ENCODE results near the gene MX2.

Gene MX2

GRCh38 chr21:41325138-41325912 lies 36.5 kb upstream of the MX2 start:
- TF ChIP-seq, protein P1, sequence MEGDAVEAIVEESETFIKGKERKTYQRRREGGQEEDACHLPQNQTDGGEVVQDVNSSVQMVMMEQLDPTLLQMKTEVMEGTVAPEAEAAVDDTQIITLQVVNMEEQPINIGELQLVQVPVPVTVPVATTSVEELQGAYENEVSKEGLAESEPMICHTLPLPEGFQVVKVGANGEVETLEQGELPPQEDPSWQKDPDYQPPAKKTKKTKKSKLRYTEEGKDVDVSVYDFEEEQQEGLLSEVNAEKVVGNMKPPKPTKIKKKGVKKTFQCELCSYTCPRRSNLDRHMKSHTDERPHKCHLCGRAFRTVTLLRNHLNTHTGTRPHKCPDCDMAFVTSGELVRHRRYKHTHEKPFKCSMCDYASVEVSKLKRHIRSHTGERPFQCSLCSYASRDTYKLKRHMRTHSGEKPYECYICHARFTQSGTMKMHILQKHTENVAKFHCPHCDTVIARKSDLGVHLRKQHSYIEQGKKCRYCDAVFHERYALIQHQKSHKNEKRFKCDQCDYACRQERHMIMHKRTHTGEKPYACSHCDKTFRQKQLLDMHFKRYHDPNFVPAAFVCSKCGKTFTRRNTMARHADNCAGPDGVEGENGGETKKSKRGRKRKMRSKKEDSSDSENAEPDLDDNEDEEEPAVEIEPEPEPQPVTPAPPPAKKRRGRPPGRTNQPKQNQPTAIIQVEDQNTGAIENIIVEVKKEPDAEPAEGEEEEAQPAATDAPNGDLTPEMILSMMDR (IDR thresholded peaks at IDR 0.05; ENCODE audit: low read depth, low read length), result no peak
- Histone ChIP-seq H3K4me1 (no peaks in the 10 kb centered on the region), H3K27me3 (no peaks in the 10 kb centered on the region), H3K36me3 (no peaks in the 10 kb centered on the region), H3K9me3 (no peaks in the 10 kb centered on the region), H3K4me3 (ENCODE audit: low read depth, low read length) (no peak overlapping the region)
- DNase-seq, result no peak

DNA sequence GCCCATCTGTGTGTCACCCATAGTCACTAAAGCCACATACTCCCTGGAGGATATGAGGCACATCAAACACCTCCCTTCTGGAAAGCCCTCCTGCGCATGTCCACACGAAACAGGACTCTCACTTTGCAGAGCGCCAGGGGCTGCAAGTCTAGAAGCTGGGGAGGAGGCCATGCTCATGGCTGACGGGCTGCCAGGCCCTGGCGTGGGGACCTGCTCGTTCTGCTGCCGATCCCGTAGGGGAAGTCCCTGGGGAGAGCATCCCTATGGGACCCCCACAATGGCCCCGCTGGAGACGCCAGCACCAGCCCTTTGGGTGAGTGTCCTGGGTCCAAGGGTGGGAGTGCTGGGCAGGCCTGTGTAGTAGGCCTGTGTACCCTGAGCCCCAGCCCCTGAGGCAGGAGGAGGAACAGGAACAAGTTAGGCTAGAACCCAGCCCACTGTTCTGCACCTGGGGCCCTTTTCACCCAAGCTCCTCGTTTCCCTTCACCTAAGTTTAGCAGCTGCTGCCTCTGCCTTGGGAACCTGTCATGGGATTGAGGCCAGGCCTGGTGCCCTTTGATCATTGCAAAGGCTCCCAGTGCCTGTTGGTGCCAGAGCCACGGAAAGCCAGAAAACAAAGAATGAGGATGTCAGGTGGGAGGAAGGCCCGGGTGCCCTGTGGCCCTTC lies 35.3 kb upstream of the MX2 start:
- H3K36me3 ChIP-seq, result no peaks in the 10 kb centered on the region
- H3K4me3 ChIP-seq (ENCODE audit: low read depth, low read length), result no peak overlapping the region
- no peaks in the 10 kb centered on the region for H3K4me1 ChIP-seq
- H3K9me3 ChIP-seq, result no peaks in the 10 kb centered on the region
- H3K27me3 ChIP-seq, result no peaks in the 10 kb centered on the region
- TF ChIP-seq, protein P1 (IDR thresholded peaks at IDR 0.05; ENCODE audit: low read depth, low read length), result no peak
- no peak for DNase-seq

GRCh38 chr21:41327753-41328152 lies 34.1 kb upstream of the MX2 start:
- Histone ChIP-seq H3K4me1 (no peaks in the 10 kb centered on the region), H3K9me3 (no peaks in the 10 kb centered on the region), H3K36me3 (no peaks in the 10 kb centered on the region), H3K27me3 (no peaks in the 10 kb centered on the region), H3K4me3 (ENCODE audit: low read depth, low read length) (no peak overlapping the region)
- TF ChIP-seq, protein P1 (IDR thresholded peaks at IDR 0.05; ENCODE audit: low read depth, low read length), result no peak
- no peak for DNase-seq

DNA sequence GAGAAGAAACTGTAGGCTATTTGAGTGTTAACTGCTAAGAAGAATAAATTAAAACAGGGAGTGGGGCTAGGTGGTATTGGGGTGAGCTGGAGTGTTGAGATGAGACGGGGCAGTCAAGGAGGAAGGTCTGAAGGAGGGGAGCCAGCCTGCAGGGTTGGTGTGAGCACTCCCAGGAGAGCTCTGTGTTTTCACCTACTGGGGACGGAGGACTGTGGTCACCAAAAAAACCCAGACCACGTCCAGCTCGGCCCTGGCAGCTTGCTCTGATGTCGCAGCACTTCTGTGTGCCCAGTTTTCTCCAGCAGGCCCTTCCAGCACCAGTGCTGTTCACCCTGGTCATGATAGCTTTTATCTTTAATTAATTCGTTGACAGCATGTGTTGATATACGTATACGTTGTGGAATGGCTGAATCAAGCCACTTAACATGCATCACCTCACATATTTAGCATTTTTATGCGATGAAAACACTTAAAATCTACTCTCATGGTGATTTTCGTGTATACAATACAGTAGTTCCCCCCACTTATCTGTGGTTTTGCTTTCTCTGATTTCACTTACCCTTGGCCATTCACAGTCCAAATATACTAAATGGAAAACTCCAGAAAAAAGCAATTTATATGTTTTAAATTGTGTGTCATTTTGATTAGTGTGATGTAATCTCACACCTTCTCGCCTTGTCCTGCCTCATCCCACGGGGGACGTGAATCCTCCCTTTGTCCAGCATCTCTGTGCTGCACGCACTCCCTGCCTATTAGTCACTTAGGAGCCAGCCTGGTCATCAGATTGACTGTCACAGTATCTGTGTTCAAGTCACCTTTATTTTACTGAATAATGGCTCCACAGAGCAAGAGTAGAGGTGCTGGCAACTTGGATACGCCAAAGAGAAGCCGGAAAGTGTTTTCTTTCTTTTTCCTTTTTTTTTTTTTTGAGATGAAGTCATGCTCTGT lies 32.9 kb upstream of the MX2 start:
- H3K4me1 ChIP-seq, result no peaks in the 10 kb centered on the region
- no peak for DNase-seq
- TF ChIP-seq, protein P1 (IDR thresholded peaks at IDR 0.05; ENCODE audit: low read depth, low read length), result no peak
- no peaks in the 10 kb centered on the region for H3K9me3 ChIP-seq
- H3K36me3 ChIP-seq, result no peaks in the 10 kb centered on the region
- no peak overlapping the region for H3K4me3 ChIP-seq (ENCODE audit: low read depth, low read length)
- no peaks in the 10 kb centered on the region for H3K27me3 ChIP-seq

GRCh38 chr21:41333752-41334151 lies 28.1 kb upstream of the MX2 start:
- H3K36me3 ChIP-seq, result no peaks in the 10 kb centered on the region
- no peaks in the 10 kb centered on the region for H3K4me1 ChIP-seq
- no peaks in the 10 kb centered on the region for H3K9me3 ChIP-seq
- no peak for DNase-seq
- TF ChIP-seq, protein P1 (IDR thresholded peaks at IDR 0.05; ENCODE audit: low read depth, low read length), result no peak
- H3K4me3 ChIP-seq (ENCODE audit: low read depth, low read length), result no peak overlapping the region
- H3K27me3 ChIP-seq, result no peaks in the 10 kb centered on the region

All from BE2C (cell line).